Choroid plexus epithelial cell (primary cell): ENCODE results near the gene CCNYL1.
"Not testable (repeated sequence)": the region's sequence is repeated elsewhere in the genome, so short reads cannot be mapped to it uniquely, and the experiment has no call there.

Experiments
- DNase-seq: peaks from one replicate; pipeline ENCODE4 v3.0.0-alpha.2; 2010; ENCODE audit warnings: low read depth
- H3K4me3 ChIP-seq: 2 replicates; pipeline ENCODE4 v1.5.1; 2011; ENCODE audit warnings: low read depth, mild to moderate bottlenecking, control low read depth, low read length, moderate library complexity
- CTCF ChIP-seq: conservative IDR thresholded peaks from 2 replicates; pipeline ENCODE4 v1.5.1; 2011; ENCODE audit warnings: low read depth, mild to moderate bottlenecking, control low read depth, inconsistent platforms, low read length, moderate library complexity

The CCNYL1 gene

DNA sequence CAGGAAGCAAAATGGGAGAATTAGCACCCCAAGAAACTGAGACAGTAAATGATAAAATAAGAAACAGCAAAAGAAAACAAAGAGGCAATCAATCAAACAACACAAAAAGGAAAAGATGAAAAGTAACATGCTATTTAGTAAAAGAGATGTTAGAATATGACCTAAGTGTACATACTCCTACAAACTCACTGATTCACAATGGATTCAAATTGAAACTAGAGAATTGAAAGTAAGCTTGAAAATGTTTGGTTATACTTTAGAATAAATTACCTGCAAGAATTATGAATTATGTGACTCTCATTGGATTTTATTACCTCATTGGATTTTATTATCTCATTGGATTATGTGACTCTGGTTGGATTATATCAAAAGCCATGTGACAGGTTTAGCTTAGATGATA, 22.8 kb upstream of the CCNYL1 start:
- no peak for DNase-seq
- no peak overlapping the region for H3K4me3 ChIP-seq
- TF ChIP-seq CTCF: no peak

GRCh38 chr2:207690845-207691461, 20.5 kb upstream of the CCNYL1 start:
- not testable (repeated sequence) for H3K4me3 ChIP-seq, DNase-seq

DNA sequence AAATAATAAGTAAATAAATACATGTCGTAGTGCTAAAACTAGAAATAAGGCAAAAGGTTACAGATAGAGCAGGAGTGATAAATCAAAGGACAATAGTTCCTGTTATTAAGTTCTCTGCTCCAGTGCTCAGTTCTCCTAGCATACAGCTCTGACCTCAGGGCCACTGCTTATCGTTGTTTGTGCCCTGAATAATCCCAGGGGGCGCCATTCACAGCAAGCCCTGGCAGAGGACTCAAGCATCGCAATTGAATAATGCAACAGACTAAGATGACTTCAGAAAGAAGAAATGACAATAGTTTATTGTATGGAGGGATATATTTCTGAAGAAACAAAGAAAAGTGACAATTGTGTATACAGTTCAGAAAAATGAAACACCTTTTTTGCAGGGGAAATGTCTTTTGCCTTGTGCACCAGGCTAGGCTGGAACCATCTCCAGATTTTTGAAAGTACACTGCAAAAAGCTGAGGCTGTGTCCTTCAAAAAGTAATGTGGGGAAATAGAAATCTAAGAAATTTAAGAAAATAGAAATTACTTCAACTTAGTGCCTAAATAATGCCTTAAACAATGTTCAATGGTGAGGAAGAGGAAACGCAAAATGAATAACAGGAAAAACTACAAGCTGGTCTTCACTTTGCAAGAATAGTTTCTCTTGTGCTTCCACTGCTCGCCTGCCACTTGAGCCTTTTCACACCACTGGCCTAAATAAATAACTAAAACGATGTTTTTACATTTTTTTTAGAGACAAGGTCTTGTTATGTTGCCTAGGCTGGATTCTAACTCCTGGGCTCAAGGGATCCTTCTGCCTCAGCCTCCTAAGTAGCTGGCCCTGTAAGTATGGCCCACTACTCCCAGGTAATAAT, 19.0 kb upstream of the CCNYL1 start:
- no peak overlapping the region for H3K4me3 ChIP-seq
- DNase-seq: peak; percentile 24
- peak; percentile 53 for TF ChIP-seq CTCF

DNA sequence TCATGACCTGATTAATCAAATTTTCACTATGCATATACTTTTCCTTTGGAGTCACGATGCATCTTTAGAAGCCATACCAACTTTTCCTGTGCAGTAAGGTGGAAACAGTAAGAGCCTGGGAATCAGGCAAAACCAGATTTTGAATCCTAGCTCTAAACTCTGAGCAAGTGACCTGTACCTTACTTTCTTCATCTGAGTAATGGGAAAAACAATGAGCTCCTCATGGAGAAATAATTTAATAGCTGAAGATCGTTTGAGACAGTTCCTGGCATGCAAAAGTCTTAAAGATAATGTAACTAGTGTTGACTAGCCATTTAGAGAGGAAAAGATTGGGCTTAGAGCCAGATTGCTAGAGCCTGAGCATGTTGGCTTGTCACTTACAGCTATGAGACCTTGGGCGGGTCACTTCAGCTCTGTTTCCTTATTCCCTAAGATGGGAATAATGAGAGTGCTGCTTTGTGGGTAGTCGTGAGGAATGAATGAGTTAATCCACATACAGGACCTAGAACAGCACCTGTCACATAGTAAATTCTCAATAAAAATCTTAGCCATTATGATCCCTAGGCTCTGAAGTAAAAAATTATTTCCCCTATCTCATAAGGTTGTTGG, 17.7 kb upstream of the CCNYL1 start:
- no peak for TF ChIP-seq CTCF
- H3K4me3 ChIP-seq: no peak overlapping the region
- DNase-seq: no peak

DNA sequence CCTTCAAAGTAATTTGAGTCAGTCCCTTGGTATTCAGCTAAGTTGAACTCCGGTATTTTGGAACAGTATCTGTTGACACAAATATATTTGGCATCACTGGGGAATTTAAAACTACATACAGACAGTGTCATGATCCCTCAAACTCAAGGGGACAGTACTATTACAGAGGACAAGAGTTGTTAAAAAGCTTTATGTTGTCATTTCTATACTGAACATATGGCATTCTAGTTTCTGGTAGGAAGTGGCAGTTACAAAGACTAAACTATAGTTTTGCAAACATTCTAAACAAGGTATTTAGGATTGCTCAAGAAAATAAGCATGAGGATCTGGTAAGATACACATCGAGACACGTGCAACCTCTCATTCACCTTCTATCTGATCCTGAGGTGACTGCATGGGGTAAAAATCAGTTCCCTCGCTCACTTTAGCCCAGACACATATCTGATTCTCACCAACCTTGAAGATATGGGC, 16.6 kb upstream of the CCNYL1 start:
- no peak for TF ChIP-seq CTCF
- peak; percentile 49 for DNase-seq

GRCh38 chr2:207695293-207695692, 16.1 kb upstream of the CCNYL1 start:
- no peak for TF ChIP-seq CTCF
- DNase-seq: no peak
- no peak overlapping the region for H3K4me3 ChIP-seq

More for the DNA sequence above, 16.6 kb upstream of the CCNYL1 start:
- no peak overlapping the region for H3K4me3 ChIP-seq

DNA sequence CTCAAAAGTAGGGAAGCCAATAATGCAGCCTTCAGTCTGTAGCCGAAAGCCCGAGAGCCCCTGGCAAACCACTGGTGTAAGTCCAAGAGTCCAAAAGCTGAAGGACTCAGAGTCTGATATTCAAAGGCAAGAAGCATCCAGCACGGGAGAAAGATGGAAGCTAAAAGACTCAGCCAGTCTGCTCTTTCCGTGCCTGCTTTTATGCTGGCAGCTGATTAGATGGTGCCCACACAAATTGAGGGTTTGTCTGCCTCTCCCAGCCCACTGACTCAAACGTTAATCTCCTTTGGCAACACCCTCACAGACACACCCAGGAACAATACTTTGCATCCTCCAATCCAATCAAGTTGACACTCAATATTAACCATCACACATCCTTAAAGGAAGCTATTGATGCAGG, 14.5 kb upstream of the CCNYL1 start:
- H3K4me3 ChIP-seq, DNase-seq: not testable (repeated sequence)
